BE2C (cell line): ENCODE results near the gene KCND2.

ENCODE experiments used
- DNase-seq: peaks from one replicate; pipeline ENCODE4 v3.0.0-alpha.2; 2020
- H3K27me3 ChIP-seq: fragments of 250-450 bp; sonication (Bioruptor Pico); 2 replicates; pipeline ENCODE4 v1.5.1; 2020; ENCODE audit warnings: mild to moderate bottlenecking
- H3K36me3 ChIP-seq: fragments of 250-450 bp; sonication (Bioruptor Pico); 2 replicates; pipeline ENCODE4 v1.5.1; 2020; ENCODE audit warnings: mild to moderate bottlenecking
- H3K4me1 ChIP-seq: fragments of 250-450 bp; sonication (Bioruptor Pico); 2 replicates; pipeline ENCODE4 v1.5.1; 2020
- H3K4me3 ChIP-seq: 2 replicates; pipeline ENCODE4 v1.5.1; 2011; ENCODE audit warnings: low read depth, low read length
- H3K9me3 ChIP-seq: fragments of 250-450 bp; sonication (Bioruptor Pico); 2 replicates; pipeline ENCODE4 v1.5.1; 2020
- TF ChIP-seq, protein P1 (sequence below): IDR thresholded peaks from 2 replicates; pipeline ENCODE4 v1.5.1; 2012; ENCODE audit warnings: mild to moderate bottlenecking, low read depth, low read length

The KCND2 gene

DNA sequence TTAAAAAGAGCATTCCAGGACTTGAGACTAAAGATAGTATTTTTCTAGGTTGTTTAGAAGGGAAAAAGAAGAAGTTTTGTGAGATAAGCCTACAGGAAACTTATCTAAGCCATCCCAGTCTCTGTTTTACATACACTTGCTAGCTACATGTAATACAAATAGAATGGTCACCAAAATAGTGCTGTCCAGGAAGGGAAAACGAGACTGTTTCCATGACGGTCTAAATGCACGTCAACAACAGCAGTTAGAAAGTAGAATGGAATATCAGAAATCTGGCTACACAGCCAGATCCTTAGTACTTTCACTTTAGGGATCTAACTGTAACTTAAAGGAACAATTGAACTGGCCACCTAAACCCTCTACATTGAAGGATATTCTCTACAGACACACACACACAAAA, 467.4 kb downstream of the KCND2 start:
- Histone ChIP-seq H3K9me3 (no peaks in the 10 kb centered on the region), H3K4me3 (no peak overlapping the region), H3K36me3 (no peaks in the 10 kb centered on the region), H3K27me3 (no peaks in the 10 kb centered on the region), H3K4me1 (no peaks in the 10 kb centered on the region)
- TF ChIP-seq, protein P1, sequence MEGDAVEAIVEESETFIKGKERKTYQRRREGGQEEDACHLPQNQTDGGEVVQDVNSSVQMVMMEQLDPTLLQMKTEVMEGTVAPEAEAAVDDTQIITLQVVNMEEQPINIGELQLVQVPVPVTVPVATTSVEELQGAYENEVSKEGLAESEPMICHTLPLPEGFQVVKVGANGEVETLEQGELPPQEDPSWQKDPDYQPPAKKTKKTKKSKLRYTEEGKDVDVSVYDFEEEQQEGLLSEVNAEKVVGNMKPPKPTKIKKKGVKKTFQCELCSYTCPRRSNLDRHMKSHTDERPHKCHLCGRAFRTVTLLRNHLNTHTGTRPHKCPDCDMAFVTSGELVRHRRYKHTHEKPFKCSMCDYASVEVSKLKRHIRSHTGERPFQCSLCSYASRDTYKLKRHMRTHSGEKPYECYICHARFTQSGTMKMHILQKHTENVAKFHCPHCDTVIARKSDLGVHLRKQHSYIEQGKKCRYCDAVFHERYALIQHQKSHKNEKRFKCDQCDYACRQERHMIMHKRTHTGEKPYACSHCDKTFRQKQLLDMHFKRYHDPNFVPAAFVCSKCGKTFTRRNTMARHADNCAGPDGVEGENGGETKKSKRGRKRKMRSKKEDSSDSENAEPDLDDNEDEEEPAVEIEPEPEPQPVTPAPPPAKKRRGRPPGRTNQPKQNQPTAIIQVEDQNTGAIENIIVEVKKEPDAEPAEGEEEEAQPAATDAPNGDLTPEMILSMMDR = no peak
- DNase-seq = no peak

DNA sequence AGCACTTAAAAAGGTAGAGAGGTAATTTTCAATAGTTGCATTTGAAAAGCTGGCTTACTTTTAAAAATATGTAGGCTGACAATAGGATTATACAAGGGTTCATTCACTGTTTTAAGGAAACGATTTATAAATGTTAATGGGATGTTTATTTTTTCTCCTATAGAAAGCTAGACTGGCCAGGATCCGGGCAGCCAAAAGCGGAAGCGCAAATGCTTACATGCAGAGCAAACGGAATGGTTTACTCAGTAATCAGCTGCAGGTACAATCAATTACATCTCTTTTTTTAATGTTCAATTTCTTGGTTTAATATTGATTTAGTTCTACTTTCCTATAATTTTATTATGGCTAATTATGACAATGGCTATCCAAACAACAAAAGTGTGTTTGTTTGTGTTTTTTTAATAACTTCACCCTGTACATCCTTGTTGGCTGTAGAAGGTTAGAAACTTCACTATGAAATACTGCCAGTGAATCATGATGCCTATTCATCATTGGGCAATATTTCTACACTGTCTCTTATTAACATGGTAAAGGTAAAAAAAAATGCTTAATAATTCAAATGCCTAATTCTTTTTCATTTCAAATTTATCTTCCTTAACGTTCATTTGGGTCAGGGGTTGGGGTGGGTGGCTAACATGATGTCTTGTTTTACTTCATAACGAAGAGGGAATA, 468.5 kb downstream of the KCND2 start:
- Histone ChIP-seq H3K9me3 (no peaks in the 10 kb centered on the region), H3K4me1 (no peaks in the 10 kb centered on the region), H3K4me3 (no peak overlapping the region), H3K27me3 (no peaks in the 10 kb centered on the region), H3K36me3 (no peaks in the 10 kb centered on the region)
- DNase-seq = no peak
- TF ChIP-seq, protein P1 = no peak

DNA sequence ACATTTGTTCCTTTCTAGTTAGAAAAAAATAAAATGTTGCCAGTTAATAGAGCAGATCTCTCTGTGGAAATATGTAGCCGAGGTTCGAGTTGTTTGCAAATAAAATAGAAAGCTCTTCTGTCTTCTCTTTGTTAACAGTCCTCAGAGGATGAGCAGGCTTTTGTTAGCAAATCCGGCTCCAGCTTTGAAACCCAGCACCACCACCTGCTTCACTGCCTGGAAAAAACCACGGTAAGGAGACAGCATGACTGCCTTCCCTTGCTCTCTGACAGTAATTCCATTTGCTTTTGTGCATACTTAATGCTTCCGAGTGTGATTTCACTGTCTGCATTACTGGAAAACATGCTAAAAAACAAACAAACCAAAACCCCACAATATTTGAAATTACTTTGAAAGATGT, 469.4 kb downstream of the KCND2 start:
- Histone ChIP-seq H3K36me3 (no peaks in the 10 kb centered on the region), H3K9me3 (no peaks in the 10 kb centered on the region), H3K4me3 (no peak overlapping the region), H3K27me3 (no peaks in the 10 kb centered on the region), H3K4me1 (no peaks in the 10 kb centered on the region)
- TF ChIP-seq, protein P1 = no peak
- no peak for DNase-seq

DNA sequence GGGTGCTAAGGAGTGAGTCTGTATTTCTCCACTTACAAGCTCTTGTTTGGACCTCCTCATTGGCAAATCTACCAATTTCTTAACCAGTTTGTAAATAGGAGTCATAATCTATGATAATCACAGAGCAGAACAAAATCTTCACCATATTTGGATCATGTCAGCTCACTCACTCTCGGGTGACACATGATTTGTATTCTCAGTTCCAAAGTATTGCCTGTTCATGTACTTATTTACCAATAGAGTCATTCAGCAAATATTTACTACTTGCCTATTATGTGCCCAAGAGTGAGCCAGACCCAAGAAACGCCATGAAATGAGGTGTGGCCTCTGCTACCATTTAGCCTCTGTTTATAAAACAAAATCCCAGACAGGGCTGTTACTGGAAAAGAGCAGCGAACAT, 470.2 kb downstream of the KCND2 start:
- TF ChIP-seq, protein P1 = no peak

DNA sequence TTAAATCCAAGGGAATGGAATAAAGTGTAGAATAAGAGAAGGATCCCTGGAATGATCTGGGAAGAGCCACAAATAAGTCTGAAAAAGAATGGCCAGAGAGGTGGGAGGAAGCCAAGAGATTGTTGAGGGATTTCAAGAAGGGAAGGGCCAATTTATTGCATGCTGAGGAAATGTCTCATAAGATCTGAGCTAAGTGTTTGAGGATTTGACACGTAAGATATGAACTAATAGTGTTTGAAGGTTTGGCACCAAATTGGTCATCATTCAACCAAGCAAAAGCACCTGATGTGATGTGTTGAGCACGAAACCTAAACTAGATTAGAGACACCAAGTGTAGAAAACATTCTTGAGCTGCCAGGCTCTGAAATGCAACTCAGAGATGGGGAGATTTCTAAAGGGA, 487.1 kb downstream of the KCND2 start:
- Histone ChIP-seq H3K4me3 (no peak overlapping the region), H3K36me3 (no peaks in the 10 kb centered on the region), H3K9me3 (no peaks in the 10 kb centered on the region), H3K27me3 (no peaks in the 10 kb centered on the region), H3K4me1 (no peaks in the 10 kb centered on the region)
- no peak for DNase-seq
- TF ChIP-seq, protein P1 = no peak

More for the DNA sequence above, 470.2 kb downstream of the KCND2 start:
- H3K4me1 ChIP-seq = no peaks in the 10 kb centered on the region
- H3K4me3 ChIP-seq = no peak overlapping the region
- no peaks in the 10 kb centered on the region for H3K36me3 ChIP-seq
- DNase-seq = no peak
- no peaks in the 10 kb centered on the region for H3K9me3 ChIP-seq
- H3K27me3 ChIP-seq = no peaks in the 10 kb centered on the region

DNA sequence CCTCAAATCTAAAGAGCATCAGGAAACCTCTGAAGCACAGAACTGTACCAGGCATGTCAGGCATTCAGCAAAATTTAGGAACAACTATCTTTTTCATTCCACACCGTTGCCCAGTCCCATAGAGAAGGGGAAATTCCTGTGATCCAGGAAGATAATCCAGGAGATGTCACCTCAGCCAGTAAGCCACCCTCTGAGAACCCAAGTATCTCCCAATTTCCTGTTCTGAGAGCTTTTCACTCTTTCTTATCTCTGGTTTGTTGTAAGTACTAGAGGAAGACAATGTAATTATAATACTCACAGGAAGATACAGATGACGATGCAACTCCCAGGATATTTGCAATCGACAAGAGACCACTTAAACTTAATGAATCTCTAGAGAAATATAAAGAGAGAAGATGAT, 487.9 kb downstream of the KCND2 start:
- no peaks in the 10 kb centered on the region for H3K27me3 ChIP-seq
- H3K4me1 ChIP-seq = no peaks in the 10 kb centered on the region
- H3K36me3 ChIP-seq = no peaks in the 10 kb centered on the region
- H3K9me3 ChIP-seq = no peaks in the 10 kb centered on the region
- DNase-seq = no peak
- H3K4me3 ChIP-seq = no peak overlapping the region
- TF ChIP-seq, protein P1 = no peak
